ENCODE measurements around the gene COG5.

GRCh38 chr7:107570298-107570697 lies 6.6 kb upstream of the COG5 start:
- no peak for TF ChIP-seq CHD1 (IDR thresholded peaks at IDR 0.05; ENCODE audit: low read depth, low read length)
- no peak for TF ChIP-seq GABPA (IDR thresholded peaks at IDR 0.05; ENCODE audit: low read depth)
- no peak for TF ChIP-seq SIN3A (IDR thresholded peaks at IDR 0.05; ENCODE audit: low read depth, low read length)
- no peak for TF ChIP-seq JUNB (IDR thresholded peaks at IDR 0.05)
